ENCODE measurements around the gene CAMTA1. TPM values are rescaled to one million over a fixed set of nuclear protein-coding genes. Genes with fewer than 3 reads are reported as not detected.

CAMTA1 gene
- total RNA-seq, 6 experiments from 2014 or later: 78.1 to 96.6 (median 86.1) TPM

DNA sequence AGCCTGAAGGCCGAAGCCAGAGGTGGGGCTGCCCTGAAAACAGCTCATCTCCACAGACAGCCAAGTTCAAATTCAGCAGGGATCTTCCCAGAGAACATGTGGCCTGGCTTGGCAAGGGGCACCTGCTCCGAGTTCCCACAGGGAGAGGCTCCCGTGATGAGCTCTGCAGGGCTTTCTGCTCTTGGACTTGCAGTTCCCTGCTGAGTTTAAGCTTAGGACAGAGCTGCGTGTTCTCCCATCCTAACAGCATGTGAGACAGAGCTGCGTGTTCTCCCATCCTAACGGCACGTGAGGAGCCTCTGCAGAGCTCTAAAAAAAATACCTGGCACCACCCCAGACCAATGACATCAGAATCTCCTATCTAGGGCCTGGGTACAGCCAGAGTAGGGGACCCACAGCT is 872.8 kb downstream of the CAMTA1 start:
- Mint-ChIP-seq H3K4me1 (ENCODE audit: low read depth) (no peaks in the 10 kb centered on the region), H3K27ac (no peak overlapping the region), H3K4me3 (no peak overlapping the region), H3K9me3 (no peaks in the 10 kb centered on the region), H3K36me3 (ENCODE audit: low read depth) (no peaks in the 10 kb centered on the region), H3K27me3 (ENCODE audit: insufficient read depth) (peaks cover 26% of the 10 kb centered on the region)
- TF ChIP-seq, protein P1, sequence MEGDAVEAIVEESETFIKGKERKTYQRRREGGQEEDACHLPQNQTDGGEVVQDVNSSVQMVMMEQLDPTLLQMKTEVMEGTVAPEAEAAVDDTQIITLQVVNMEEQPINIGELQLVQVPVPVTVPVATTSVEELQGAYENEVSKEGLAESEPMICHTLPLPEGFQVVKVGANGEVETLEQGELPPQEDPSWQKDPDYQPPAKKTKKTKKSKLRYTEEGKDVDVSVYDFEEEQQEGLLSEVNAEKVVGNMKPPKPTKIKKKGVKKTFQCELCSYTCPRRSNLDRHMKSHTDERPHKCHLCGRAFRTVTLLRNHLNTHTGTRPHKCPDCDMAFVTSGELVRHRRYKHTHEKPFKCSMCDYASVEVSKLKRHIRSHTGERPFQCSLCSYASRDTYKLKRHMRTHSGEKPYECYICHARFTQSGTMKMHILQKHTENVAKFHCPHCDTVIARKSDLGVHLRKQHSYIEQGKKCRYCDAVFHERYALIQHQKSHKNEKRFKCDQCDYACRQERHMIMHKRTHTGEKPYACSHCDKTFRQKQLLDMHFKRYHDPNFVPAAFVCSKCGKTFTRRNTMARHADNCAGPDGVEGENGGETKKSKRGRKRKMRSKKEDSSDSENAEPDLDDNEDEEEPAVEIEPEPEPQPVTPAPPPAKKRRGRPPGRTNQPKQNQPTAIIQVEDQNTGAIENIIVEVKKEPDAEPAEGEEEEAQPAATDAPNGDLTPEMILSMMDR (IDR thresholded peaks at IDR 0.05): no peak
- DNase-seq: no peak

GRCh38 chr1:7659514-7659913 is 874.3 kb downstream of the CAMTA1 start:
- no peak for DNase-seq
- TF ChIP-seq, protein P1 (IDR thresholded peaks at IDR 0.05): no peak
- no peaks in the 10 kb centered on the region for H3K4me1 Mint-ChIP-seq (ENCODE audit: low read depth)
- no peaks in the 10 kb centered on the region for H3K36me3 Mint-ChIP-seq (ENCODE audit: low read depth)
- no peaks in the 10 kb centered on the region for H3K9me3 Mint-ChIP-seq
- no peak overlapping the region for H3K27ac Mint-ChIP-seq
- H3K27me3 Mint-ChIP-seq (ENCODE audit: insufficient read depth): peaks cover 22% of the 10 kb centered on the region
- H3K4me3 Mint-ChIP-seq: no peak overlapping the region

- DNase-seq: no peak
- TF ChIP-seq, protein P1 (IDR thresholded peaks at IDR 0.05): no peak
- no peaks in the 10 kb centered on the region for H3K36me3 Mint-ChIP-seq (ENCODE audit: low read depth)
Observed at GRCh38 chr1:7663451-7664146, 878.3 kb downstream of the CAMTA1 start.

GRCh38 chr1:7664147-7664892 is 879.1 kb downstream of the CAMTA1 start:
- H3K9me3 Mint-ChIP-seq: no peaks in the 10 kb centered on the region
- no peak overlapping the region for H3K27ac Mint-ChIP-seq
- H3K4me1 Mint-ChIP-seq (ENCODE audit: low read depth): peaks cover 14% of the 10 kb centered on the region
- TF ChIP-seq, protein P1 (IDR thresholded peaks at IDR 0.05): no peak
- DNase-seq: no peak
- H3K4me3 Mint-ChIP-seq: no peak overlapping the region
- peaks cover 23% of the 10 kb centered on the region for H3K27me3 Mint-ChIP-seq (ENCODE audit: insufficient read depth)
- no peaks in the 10 kb centered on the region for H3K36me3 Mint-ChIP-seq (ENCODE audit: low read depth)

More at GRCh38 chr1:7663451-7664146, 878.3 kb downstream of the CAMTA1 start:
- Mint-ChIP-seq H3K27ac (no peak overlapping the region), H3K27me3 (ENCODE audit: insufficient read depth) (peaks cover 26% of the 10 kb centered on the region), H3K4me1 (ENCODE audit: low read depth) (peaks cover 10% of the 10 kb centered on the region), H3K9me3 (no peaks in the 10 kb centered on the region), H3K4me3 (no peak overlapping the region)

DNA sequence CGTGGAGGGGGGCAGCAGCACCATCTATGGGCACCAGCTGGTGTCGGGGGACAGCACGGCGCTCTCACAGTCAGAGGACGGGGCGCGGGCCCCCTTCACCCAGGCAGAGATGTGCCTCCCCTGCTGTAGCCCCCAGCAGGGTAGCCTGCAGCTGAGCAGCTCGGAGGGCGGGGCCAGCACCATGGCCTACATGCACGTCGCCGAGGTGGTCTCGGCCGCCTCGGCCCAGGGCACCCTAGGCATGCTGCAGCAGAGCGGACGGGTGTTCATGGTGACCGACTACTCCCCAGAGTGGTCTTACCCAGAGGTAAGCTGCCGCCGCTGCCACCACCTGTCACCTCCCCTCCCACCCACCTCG is 879.6 kb downstream of the CAMTA1 start:
- Mint-ChIP-seq H3K27me3 (ENCODE audit: insufficient read depth) (peaks cover 23% of the 10 kb centered on the region), H3K27ac (no peak overlapping the region), H3K4me3 (no peak overlapping the region), H3K9me3 (no peaks in the 10 kb centered on the region), H3K36me3 (ENCODE audit: low read depth) (no peaks in the 10 kb centered on the region), H3K4me1 (ENCODE audit: low read depth) (peaks cover 14% of the 10 kb centered on the region)
- no peak for DNase-seq
- TF ChIP-seq, protein P1 (IDR thresholded peaks at IDR 0.05): no peak
